Ramos (cell line): ENCODE results near the gene ANXA2.

Experiments
- in situ Hi-C: fragments of 300-500 bp; cut with MboI; formaldehyde crosslinking; loops from one replicate; pipeline ENCODE4 v1.14.3; 2022; ENCODE audit warnings: low sequenced_read_pairs; ENCODE audit not compliant: unreplicated experiment

ANXA2 gene

DNA sequence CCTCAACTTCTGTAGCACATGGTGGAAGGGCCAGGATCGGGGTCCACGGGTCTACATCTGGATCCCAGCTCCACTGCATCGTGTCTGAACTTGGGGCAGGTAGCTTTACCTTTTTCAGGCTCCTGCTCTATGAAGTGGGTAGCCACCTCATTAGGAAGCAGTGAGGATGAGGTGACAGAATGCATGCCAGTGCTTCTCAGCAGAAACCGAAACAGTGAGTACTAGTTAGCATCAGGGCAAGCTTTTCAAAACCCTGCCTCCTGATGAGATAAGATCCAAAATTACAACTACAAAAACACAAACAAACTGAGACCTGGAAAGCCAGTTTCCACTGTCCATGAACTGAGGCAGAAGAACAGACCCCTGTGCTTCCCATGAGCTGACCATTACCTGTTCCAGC lies 77.4 kb downstream of the ANXA2 start:
- in situ Hi-C loops = loop anchor here (10.0 kb wide), 1 partner anchor 596 kb away; no protein-coding TSS in a partner anchor

- in situ Hi-C loops = no loop called here
Observed at GRCh38 chr15:60318216-60318867, 79.4 kb downstream of the ANXA2 start.

GRCh38 chr15:60316961-60317360 lies 80.8 kb downstream of the ANXA2 start:
- in situ Hi-C loops = no loop called here

- in situ Hi-C loops = no loop called here
Observed at GRCh38 chr15:60315878-60316277, 81.9 kb downstream of the ANXA2 start.

DNA sequence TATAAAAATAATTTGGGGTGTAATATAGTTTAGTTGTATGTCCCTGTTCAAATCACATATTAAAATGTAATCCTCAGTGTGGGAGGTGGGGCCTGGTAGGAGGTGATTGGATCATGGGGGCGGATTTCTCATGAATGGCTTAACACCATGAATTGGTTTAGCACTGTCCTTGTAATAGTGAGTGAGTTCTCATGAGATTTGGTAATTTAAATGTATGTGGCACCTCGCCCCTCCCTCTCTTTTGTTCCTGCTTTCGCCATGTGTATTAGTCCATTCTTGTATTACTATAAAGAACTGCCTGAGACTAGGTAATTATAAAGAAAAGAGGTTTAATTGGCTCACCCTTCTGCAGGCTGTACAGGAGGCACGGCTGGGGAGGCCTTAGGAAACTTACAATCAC lies 83.9 kb downstream of the ANXA2 start:
- in situ Hi-C loops = no loop called here

DNA sequence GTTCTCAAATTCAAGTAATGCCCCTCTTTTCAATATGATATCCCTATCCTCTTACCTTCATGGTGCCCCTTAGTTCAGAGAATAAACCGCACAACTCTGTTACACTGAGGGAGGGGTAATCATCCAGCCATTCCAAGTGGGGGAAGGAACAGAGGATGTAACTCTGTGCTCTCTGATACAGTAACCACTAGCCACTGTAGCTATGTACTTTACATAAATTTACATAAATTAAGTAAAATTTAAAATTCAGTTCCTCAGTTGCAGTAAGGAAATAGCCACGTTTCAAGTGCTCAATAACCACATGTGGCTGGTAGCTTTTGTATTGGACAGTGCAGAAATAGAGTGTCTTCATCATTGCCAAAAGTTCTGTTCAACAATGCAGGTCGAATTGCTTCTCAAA lies 90.8 kb downstream of the ANXA2 start:
- in situ Hi-C loops = no loop called here

DNA sequence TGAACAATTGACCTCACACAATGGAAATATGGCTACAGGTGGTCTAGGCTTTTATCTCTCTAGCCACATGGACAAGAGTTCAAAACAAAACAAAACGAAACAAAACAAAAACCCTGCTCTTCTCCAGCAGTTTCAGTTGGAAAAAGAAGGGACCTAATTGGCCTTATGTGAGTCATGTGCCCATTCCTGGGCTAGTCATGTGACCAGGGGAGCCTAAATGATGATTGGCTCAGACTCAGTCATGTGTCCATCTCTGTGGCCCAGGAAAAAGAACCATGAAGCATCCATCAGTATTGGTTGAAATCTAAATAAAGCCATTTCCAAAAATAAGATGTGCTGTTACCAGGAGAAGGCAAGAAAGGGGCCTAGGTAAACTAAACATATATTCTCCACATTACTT lies 96.8 kb downstream of the ANXA2 start:
- in situ Hi-C loops = no loop called here

- in situ Hi-C loops = no loop called here
Observed at GRCh38 chr15:60299452-60300047, 98.2 kb downstream of the ANXA2 start.
